Measurements from ENCODE around the gene PARP16. TPM values are rescaled to one million over a fixed set of nuclear protein-coding genes. Genes with fewer than 3 reads are reported as not detected.

PARP16 gene
- total and polyA plus RNA-seq, 2 donors (not counting 1 experiment from before 2014, with no cell fraction given), result 3.6 to 4.9 TPM

DNA sequence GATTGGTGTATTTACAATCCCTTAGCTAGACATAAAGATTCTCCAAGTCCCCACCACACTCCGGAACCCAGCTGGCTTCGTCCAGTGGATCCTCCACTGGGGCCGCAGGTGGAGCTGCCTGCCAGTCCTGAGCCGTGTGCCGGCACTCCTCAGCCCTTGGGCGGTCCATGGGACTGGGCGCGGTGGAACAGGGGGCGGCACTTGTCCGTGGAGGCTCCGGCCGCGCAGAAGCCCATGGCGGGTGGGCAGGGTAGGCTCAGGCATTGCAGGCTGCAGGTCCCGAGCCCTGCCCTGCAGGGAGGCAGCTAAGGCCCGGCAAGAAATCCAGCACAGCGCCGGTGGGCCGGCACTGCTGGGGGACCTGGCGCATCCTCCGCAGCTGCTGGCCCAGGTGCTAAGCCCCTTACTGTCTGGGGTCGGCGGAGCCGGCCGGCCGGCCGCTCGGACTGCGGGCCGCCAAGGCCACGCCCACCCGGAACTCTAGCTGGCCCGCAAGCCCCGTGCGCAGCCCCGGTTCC lies 14.3 kb upstream of the PARP16 start:
- TF ChIP-seq EZH2 (IDR thresholded peaks at IDR 0.05; ENCODE audit: low read length, missing control alignments), result no peak
- TF ChIP-seq, protein P1, sequence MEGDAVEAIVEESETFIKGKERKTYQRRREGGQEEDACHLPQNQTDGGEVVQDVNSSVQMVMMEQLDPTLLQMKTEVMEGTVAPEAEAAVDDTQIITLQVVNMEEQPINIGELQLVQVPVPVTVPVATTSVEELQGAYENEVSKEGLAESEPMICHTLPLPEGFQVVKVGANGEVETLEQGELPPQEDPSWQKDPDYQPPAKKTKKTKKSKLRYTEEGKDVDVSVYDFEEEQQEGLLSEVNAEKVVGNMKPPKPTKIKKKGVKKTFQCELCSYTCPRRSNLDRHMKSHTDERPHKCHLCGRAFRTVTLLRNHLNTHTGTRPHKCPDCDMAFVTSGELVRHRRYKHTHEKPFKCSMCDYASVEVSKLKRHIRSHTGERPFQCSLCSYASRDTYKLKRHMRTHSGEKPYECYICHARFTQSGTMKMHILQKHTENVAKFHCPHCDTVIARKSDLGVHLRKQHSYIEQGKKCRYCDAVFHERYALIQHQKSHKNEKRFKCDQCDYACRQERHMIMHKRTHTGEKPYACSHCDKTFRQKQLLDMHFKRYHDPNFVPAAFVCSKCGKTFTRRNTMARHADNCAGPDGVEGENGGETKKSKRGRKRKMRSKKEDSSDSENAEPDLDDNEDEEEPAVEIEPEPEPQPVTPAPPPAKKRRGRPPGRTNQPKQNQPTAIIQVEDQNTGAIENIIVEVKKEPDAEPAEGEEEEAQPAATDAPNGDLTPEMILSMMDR (conservative IDR thresholded peaks at IDR 0.05 in 1 of 2, IDR thresholded peaks at IDR 0.05 in 1 of 2; ENCODE audit: low read depth in 1 of 2, low read length in 2 of 2), result no peak
- H3K27me3 ChIP-seq (ENCODE audit: control insufficient read depth, insufficient read depth, low read length), result no peaks in the 10 kb centered on the region
- H3K4me3 ChIP-seq (replicated peaks in 1 of 4; ENCODE audit: control extremely low read depth in 1 of 4, insufficient read depth in 1 of 4, low read depth in 3 of 4, low read length in 4 of 4), result no peak overlapping the region
- no peak overlapping the region for H3K9ac ChIP-seq (ENCODE audit: insufficient read depth, low read length)
- no peaks in the 10 kb centered on the region for H4K20me1 ChIP-seq (ENCODE audit: control insufficient read depth, extremely low read depth, insufficient read depth, low read length)
- no peaks in the 10 kb centered on the region for H3K79me2 ChIP-seq (ENCODE audit: control insufficient read depth, insufficient read depth, low read length)
- no peaks in the 10 kb centered on the region for H3K9me3 ChIP-seq (ENCODE audit: control insufficient read depth, insufficient read depth, low read depth, low read length)
- no peak for DNase-seq (ENCODE audit: low read depth in 2 of 2)
- H3K27ac ChIP-seq (ENCODE audit: insufficient read depth, low read length), result no peak overlapping the region
- no peak overlapping the region for H2AFZ ChIP-seq (ENCODE audit: low read length)
- no peaks in the 10 kb centered on the region for H3K4me1 ChIP-seq (ENCODE audit: control insufficient read depth, extremely low read depth, insufficient read depth, low read length)
- H3K4me2 ChIP-seq (ENCODE audit: extremely low read depth, insufficient read depth, low read length), result no peak overlapping the region
- no peaks in the 10 kb centered on the region for H3K36me3 ChIP-seq (ENCODE audit: control insufficient read depth, insufficient read depth, low read length)

DNA sequence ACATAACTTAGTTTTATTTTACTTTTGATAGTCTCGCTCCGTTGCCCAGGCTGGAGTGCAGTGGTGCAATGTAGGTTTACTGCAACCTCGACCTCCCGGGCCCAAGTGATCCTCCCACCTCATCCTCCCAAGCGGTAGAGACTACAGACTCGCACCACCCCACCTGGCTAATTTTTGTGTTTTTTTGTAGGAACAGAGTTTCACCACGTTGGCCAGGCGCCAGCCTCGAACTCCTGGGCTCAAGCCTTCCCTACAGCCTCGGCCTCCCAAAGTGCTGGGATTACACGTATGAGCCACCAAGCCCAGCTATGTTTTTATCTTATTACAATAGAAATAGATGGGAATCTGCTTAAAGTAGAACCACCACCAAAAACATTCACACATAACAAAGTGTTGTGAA lies 12.0 kb upstream of the PARP16 start:
- Histone ChIP-seq H3K9me3 (ENCODE audit: control insufficient read depth, insufficient read depth, low read depth, low read length) (no peaks in the 10 kb centered on the region), H3K36me3 (ENCODE audit: control insufficient read depth, insufficient read depth, low read length) (no peaks in the 10 kb centered on the region), H2AFZ (ENCODE audit: low read length) (no peak overlapping the region), H3K4me1 (ENCODE audit: control insufficient read depth, extremely low read depth, insufficient read depth, low read length) (no peaks in the 10 kb centered on the region), H3K27ac (ENCODE audit: insufficient read depth, low read length) (no peak overlapping the region), H3K4me3 (replicated peaks in 1 of 4; ENCODE audit: control extremely low read depth in 1 of 4, insufficient read depth in 1 of 4, low read depth in 3 of 4, low read length in 4 of 4) (no peak overlapping the region), H3K4me2 (ENCODE audit: extremely low read depth, insufficient read depth, low read length) (no peak overlapping the region), H3K79me2 (ENCODE audit: control insufficient read depth, insufficient read depth, low read length) (no peaks in the 10 kb centered on the region), H4K20me1 (ENCODE audit: control insufficient read depth, extremely low read depth, insufficient read depth, low read length) (no peaks in the 10 kb centered on the region), H3K27me3 (ENCODE audit: control insufficient read depth, insufficient read depth, low read length) (no peaks in the 10 kb centered on the region), H3K9ac (ENCODE audit: insufficient read depth, low read length) (no peak overlapping the region)
- no peak for DNase-seq (ENCODE audit: low read depth in 2 of 2)
- TF ChIP-seq, protein P1 (conservative IDR thresholded peaks at IDR 0.05 in 1 of 2, IDR thresholded peaks at IDR 0.05 in 1 of 2; ENCODE audit: low read depth in 1 of 2, low read length in 2 of 2), result no peak
- TF ChIP-seq EZH2 (IDR thresholded peaks at IDR 0.05; ENCODE audit: low read length, missing control alignments), result no peak

DNA sequence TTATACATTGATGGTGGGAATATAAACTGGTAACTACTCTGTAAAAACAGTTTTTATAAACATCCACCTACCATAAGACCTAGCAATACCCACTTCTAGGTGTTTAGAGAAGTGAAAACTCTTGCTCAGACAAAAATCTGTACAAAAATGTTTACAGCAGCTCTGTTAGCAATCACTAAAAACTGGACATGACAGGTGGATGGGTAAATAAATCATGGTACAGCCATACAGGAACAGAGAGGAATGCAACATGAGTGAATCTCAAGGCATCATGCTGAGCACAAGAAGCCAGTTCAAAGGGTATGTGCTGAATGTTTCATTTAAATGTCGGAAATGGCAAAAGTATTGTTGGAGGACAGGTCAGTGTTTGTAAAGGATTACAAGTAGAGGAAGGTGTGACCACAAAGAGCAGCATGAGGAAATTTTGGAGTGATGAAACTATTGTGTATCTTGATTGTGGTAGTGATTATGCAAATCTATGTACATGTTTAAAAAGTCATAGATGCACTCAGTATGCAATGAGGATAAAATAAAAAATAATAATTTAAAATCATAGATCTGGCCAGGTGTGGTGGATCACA lies 6.3 kb upstream of the PARP16 start:
- Histone ChIP-seq H3K4me2 (ENCODE audit: extremely low read depth, insufficient read depth, low read length) (no peak overlapping the region), H3K27ac (ENCODE audit: insufficient read depth, low read length) (no peak overlapping the region), H3K27me3 (ENCODE audit: control insufficient read depth, insufficient read depth, low read length) (peaks cover 3% of the 10 kb centered on the region), H3K4me3 (replicated peaks in 1 of 4; ENCODE audit: control extremely low read depth in 1 of 4, insufficient read depth in 1 of 4, low read depth in 3 of 4, low read length in 4 of 4) (no peak overlapping the region), H3K4me1 (ENCODE audit: control insufficient read depth, extremely low read depth, insufficient read depth, low read length) (no peaks in the 10 kb centered on the region), H4K20me1 (ENCODE audit: control insufficient read depth, extremely low read depth, insufficient read depth, low read length) (no peaks in the 10 kb centered on the region), H2AFZ (ENCODE audit: low read length) (no peak overlapping the region), H3K9ac (ENCODE audit: insufficient read depth, low read length) (no peak overlapping the region), H3K9me3 (ENCODE audit: control insufficient read depth, insufficient read depth, low read depth, low read length) (no peaks in the 10 kb centered on the region), H3K36me3 (ENCODE audit: control insufficient read depth, insufficient read depth, low read length) (no peaks in the 10 kb centered on the region), H3K79me2 (ENCODE audit: control insufficient read depth, insufficient read depth, low read length) (no peaks in the 10 kb centered on the region)
- TF ChIP-seq, protein P1 (conservative IDR thresholded peaks at IDR 0.05 in 1 of 2, IDR thresholded peaks at IDR 0.05 in 1 of 2; ENCODE audit: low read depth in 1 of 2, low read length in 2 of 2), result no peak
- TF ChIP-seq EZH2 (IDR thresholded peaks at IDR 0.05; ENCODE audit: low read length, missing control alignments), result no peak
- DNase-seq (ENCODE audit: low read depth in 2 of 2), result no peak

All from fibroblast of lung (primary cell).